ENCODE measurements around the gene SYNE1.
"Not testable (repeated sequence)": the region's sequence is repeated elsewhere in the genome, so short reads cannot be mapped to it uniquely, and the experiment has no call there.

SYNE1 gene

GRCh38 chr6:152637296-152638047 is at the start of gene SYNE1:
SYNE1 (minus strand) TSS chr6:152637362; CDS start chr6:152628331, 9,031 bp downstream.
- no peak for DNase-seq

GRCh38 chr6:152685819-152686218 is 48.7 kb upstream of the SYNE1 start:
- DNase-seq, result no peak

DNA sequence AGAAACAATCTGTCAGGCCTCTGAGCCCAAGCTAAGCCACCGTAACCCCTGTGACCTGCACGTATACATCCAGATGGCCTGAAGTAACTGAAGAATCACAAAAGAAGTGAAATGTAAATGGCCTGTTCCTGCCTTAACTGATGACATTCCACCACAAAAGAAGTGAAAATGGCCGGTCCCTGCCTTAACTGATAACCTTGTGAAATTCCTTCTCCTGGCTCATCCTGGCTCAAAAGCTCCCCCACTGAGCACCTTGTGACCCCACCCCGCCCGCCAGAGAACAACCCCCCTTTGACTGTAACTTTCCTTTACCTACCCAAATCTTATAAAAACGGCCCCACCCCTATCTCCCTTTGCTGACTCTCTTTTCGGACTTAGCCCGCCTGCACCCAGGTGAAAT is 45.8 kb upstream of the SYNE1 start:
- not testable (repeated sequence) for DNase-seq

GRCh38 chr6:152682141-152682540 is 45.0 kb upstream of the SYNE1 start:
- DNase-seq, result no peak

- DNase-seq, result no peak
Observed at GRCh38 chr6:152680879-152681517, 43.8 kb upstream of the SYNE1 start.

DNA sequence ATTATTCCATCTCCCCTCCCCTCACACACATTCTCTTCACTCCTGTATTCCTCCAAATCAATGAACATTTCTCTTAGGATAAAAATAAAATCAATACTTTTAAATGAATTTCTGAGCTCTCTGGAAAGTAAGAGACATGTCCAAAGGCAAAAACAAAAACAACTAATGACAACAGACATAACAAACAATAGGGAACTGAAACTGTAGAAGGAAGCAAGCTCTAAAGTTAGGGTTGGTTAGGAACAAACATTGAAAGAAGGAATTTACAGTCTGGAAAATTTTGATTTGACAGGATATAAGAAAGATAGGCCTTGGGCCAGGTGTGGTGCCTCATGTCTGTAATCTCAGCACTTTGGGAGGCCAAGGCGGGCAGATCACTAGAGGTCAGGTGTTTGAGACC is 43.0 kb upstream of the SYNE1 start:
- DNase-seq, result no peak

GRCh38 chr6:152673236-152673635 is 36.1 kb upstream of the SYNE1 start:
- no peak for DNase-seq

GRCh38 chr6:152671171-152671570 is 34.0 kb upstream of the SYNE1 start:
- no peak for DNase-seq

DNA sequence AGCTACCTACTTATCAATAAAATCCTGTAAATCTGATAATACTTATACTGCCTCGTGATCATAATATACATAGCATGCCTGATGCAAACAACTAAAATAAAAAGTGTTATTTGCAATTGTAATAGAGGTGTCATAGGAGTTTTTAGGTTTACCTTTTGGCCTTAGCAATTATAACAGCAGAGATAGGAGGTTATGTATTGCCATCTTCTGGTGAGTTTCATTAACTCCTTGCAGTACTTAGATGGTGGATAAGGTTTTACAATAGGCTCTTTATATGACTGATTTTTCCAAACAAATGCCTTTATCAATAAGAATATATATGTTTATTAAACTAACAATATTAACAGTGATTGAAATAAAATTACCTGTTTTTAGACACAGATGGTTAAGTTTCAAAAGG is 32.7 kb upstream of the SYNE1 start:
- DNase-seq, result no peak

- DNase-seq, result no peak
Observed at GRCh38 chr6:152661776-152662175, 24.6 kb upstream of the SYNE1 start.

- no peak for DNase-seq
Observed at GRCh38 chr6:152651986-152652385, 14.8 kb upstream of the SYNE1 start.

DNA sequence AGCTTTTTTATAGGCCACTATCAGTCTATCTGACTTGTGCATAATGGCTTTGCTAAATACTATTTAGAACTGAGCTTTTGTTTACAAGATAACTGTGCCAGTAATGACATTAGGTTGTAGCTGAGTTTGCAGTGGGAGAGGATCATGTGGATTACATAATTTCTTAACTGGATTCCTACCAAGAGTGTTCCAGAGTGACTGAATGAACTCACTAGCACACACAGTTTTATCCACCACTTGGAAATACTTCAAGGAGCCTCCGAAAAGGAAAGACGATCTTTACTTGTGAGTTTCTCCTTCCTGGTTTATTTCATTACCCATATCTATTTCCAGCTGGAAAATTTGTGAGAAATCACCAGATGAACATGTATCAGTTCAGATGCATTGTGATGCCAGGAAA is 10.9 kb upstream of the SYNE1 start:
- no peak for DNase-seq

DNA sequence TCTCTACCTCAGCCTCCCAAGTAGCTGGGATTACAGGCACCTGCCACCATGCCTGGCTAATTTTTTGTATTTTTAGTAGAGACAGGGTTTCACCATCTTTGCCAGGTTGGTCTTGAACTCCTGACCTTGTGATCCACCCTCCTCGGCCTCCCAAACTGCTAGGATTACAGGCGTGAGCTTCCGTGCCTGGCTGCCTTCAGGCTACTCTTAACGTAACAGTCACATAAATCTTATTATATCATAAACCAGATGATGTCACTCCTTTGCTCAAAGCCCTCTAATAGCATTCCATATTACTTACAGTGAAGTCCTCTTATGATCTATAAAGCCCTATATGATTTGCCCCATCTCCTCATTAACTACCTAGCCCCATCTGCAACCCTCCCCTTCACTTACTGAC is 9.6 kb upstream of the SYNE1 start:
- DNase-seq, result not testable (repeated sequence)

DNA sequence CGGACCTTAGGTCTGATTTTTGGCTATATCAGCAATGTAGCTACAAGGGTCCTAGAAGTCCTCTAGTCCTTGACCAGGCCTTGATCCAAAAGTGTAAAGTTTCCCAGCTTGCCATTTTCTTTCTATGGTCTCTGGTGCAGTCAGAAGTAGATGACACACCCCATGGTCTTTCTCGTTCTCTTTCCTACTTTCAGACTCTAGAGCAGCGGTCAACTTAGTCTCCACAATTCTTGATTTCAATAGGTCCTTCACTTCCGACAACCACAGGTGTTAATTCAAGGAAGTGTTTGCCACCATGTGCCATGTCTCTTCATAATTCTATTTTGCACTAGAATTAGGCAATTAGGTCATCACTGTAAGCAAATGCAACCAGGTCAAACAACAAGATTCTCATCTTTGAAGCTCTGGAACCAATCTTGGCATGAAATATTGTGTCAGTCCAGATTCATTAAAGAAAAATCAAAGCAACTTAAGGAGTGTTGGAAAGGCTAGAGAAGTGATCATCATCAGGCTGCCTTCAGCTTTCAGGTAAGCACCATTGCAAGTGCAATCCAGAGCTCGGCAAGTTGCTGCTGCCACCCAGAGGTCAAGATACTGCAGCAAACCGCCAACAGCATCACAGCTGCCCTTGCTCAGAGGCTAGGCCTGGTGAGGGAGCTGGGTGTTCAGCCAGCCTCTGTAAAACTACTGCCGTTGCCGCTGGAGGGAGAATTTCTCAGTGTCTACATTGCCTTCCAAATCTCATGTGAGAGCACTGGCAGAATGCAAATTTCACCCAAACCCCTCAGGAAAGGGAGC is 5.6 kb upstream of the SYNE1 start:
- DNase-seq, result no peak

GRCh38 chr6:152636609-152637295 is 410 bp downstream of the SYNE1 start:
- DNase-seq, result no peak

DNA sequence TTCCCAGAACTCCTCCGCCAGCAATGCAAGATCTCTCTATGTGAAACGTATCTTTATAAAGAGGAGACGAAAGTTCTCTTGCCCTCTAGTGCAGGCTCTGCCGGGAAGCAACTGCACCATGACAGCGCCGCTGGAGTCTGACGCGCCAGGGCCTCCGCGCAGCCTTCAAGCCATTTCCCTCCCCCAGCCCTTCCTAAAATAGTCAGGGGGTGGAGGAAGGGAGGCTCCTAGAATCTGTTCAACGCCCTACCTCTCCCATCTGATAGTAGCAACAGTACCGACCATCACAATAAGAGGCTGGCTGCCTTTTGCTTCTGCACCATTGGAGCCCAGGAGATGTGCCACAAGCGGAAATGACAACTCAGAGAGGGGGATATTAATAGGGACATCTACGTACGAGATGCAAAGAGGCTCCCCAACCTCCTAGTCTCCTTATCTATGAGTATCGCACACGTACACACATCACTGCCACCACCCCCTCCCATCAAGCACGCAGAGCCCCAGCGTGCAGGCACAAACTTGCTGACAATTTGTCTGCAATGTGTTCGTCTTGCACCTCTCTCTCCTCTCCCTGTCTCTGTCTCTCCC is 1.0 kb downstream of the SYNE1 start:
- DNase-seq, result no peak

- DNase-seq, result no peak
Observed at GRCh38 chr6:152634773-152635172, 2.4 kb downstream of the SYNE1 start.

DNA sequence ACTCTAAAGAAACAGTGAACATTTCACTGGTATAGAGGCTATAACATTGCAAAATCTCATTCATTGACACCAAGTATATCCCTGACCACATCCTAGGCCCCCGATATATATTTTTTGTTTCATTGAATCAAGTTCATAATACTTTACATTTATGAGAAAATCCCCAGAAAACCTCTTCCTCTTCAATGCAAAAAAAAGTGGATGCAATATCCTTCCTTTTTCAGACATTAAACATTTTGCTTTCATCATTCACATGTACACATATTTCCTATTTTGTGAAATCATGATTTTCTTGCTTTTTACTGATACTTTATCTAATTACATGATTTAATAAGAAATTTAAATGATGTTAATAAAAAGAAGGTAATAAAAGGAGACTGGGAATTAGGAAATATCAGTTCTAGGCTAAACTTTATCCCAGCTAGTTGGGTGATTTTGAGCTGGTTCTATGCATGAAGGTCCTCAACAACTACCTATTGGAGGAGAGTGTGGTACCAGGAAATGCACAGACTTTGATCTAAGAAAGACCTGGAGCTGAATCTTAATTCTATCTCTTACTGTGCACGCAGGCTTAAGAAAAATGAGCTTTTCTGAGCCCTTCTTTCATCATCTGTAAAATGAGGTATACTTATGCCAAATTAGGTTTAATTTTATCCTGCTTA is 4.9 kb downstream of the SYNE1 start:
- no peak for DNase-seq

DNA sequence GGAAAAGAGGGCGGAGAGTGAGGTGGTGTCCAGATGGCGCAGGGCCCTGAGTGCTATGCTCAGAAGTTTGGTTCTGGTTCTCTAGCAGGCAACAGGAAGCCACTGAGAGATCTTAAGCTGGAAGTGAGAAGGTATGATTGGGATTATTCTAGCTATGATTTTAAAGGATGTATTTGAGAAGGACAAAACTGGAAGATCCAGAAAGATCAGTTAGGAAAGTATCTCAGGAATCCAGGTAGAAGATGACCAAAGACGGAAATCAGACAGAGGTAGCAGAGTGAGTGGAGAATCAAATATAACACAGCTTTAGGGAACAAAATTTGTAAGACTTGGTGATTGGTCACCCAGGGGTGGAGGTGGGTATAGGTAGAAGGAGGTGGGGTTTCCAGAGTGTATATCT is 5.8 kb downstream of the SYNE1 start:
- no peak for DNase-seq

GRCh38 chr6:152630832-152631231 is 6.3 kb downstream of the SYNE1 start:
- no peak for DNase-seq

DNA sequence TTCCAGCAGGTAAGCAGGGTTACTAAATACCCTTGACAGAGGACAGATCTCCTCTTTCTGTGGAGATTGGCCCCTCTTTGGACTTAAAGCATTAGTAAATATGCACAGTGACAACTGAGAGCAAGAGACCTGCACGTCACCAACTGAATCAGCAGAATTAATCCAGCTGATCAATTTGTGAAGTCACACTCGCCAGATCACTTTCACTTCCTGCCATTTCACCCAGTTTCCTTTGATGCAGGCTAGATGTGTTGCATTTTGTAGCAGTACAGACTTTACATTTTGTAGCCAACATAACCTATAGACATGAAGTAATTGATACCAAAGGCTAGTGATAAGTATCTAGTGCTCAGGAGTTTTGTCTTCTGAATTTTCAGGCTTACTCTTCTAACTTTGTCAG is 11.9 kb downstream of the SYNE1 start:
- no peak for DNase-seq

- DNase-seq, result not testable (repeated sequence)
Observed at GRCh38 chr6:152614776-152615175, 22.4 kb downstream of the SYNE1 start.

All from stimulated activated CD4-positive, alpha-beta T cell treated with anti-CD3 and anti-CD28 coated beads, Interleukin-12 subunit alpha, Interleukin-12 subunit beta, amount 100 ng/mL, for 4 hours (primary cell).